Hepatocyte (in vitro differentiated cells): ENCODE results near the gene RNF141. TPM values are rescaled to one million over a fixed set of nuclear protein-coding genes. Genes with fewer than 3 reads are reported as not detected.

ENCODE experiments used
- DNase-seq: peaks from one replicate; pipeline ENCODE4 v3.0.0-alpha.2; 2016; ENCODE audit warnings: low spot score
- H2AFZ ChIP-seq: fragments of 200-600 bp; sonication (generic); 2 replicates; pipeline ENCODE4 v1.6.0; 2016; ENCODE audit warnings: antibody characterized with exemption, mild to moderate bottlenecking
- H3K27ac ChIP-seq: fragments of 200-600 bp; sonication (generic); 2 replicates; pipeline ENCODE4 v1.5.1; 2016; ENCODE audit warnings: mild to moderate bottlenecking
- H3K27me3 ChIP-seq: fragments of 200-600 bp; sonication (generic); 2 replicates; pipeline ENCODE4 v1.6.1; 2016
- H3K36me3 ChIP-seq: fragments of 200-600 bp; sonication (generic); replicated peaks from 2 replicates; pipeline ENCODE4 v1.5.1; 2016; ENCODE audit warnings: low read depth; ENCODE audit not compliant: insufficient read depth
- H3K4me1 ChIP-seq: fragments of 200-600 bp; sonication (generic); 2 replicates; pipeline ENCODE4 v1.5.1; 2016; ENCODE audit warnings: mild to moderate bottlenecking, moderate library complexity; ENCODE audit not compliant: insufficient read depth
- H3K4me2 ChIP-seq: fragments of 200-600 bp; sonication (generic); 2 replicates; pipeline ENCODE4 v1.6.0; 2016
- H3K4me3 ChIP-seq: fragments of 200-600 bp; sonication (generic); 2 replicates; pipeline ENCODE4 v1.5.1; 2016; ENCODE audit warnings: mild to moderate bottlenecking
- H3K79me2 ChIP-seq: fragments of 200-600 bp; sonication (generic); 2 replicates; pipeline ENCODE4 v1.6.0; 2017; ENCODE audit warnings: mild to moderate bottlenecking
- H3K9me2 ChIP-seq: fragments of 200-600 bp; sonication (generic); replicated peaks from 2 replicates; pipeline ENCODE4 v1.6.0; 2017; ENCODE audit warnings: mild to moderate bottlenecking; ENCODE audit not compliant: insufficient read depth
- H3K9me3 ChIP-seq: fragments of 200-600 bp; sonication (generic); 2 replicates; pipeline ENCODE4 v1.5.1; 2016; ENCODE audit warnings: low read depth, mild to moderate bottlenecking
- H4K20me1 ChIP-seq: fragments of 200-600 bp; sonication (generic); 2 replicates; pipeline ENCODE4 v1.6.0; 2016; ENCODE audit warnings: mild to moderate bottlenecking; ENCODE audit not compliant: insufficient read depth, poor library complexity, severe bottlenecking
- EZH2 ChIP-seq: fragments of 200-600 bp; sonication (generic); IDR thresholded peaks from 2 replicates; pipeline ENCODE4 v1.6.1; 2016; ENCODE audit warnings: antibody characterized with exemption, mild to moderate bottlenecking, borderline replicate concordance
- EZH2phosphoT487 ChIP-seq: fragments of 200-600 bp; sonication (generic); IDR thresholded peaks from one replicate; pipeline ENCODE4 v1.6.1; 2018; ENCODE audit warnings: antibody characterized with exemption, mild to moderate bottlenecking, low read depth, moderate library complexity; ENCODE audit not compliant: unreplicated experiment, severe bottlenecking
- WGBS: methylation state at CpG from one replicate; pipeline ENCODE4 v1.1.6; 2016; ENCODE audit warnings: low lambda C conversion rate; ENCODE audit errors: missing lambda C conversion rate; 5-methylcytosine and 5-hydroxymethylcytosine counted together
- polyA plus RNA-seq: library from polyadenylated mRNA; unstranded; fragments of >200 nt; fragmentation: Nextera tagmentation; extraction: Ambion mirVana; gene quantifications from 2 replicates; pipeline ENCODE4 v1.2.1, GENCODE V29; 2016
- total RNA-seq: library from RNA; depleted of rRNA; stranded (reverse); fragments of >200 nt; gene quantifications from 2 replicates; pipeline ENCODE4 v1.2.3, GENCODE V29; 2014
- TF ChIP-seq, protein P1 (sequence below): fragments of 200-600 bp; sonication (generic); IDR thresholded peaks from 2 replicates; pipeline ENCODE4 v1.5.1; 2016; ENCODE audit warnings: antibody characterized with exemption, mild to moderate bottlenecking; ENCODE audit not compliant: poor library complexity

Gene RNF141
- total and polyA plus RNA-seq, 2 experiments from 2014 or later: 21.2 to 32.9 TPM

DNA sequence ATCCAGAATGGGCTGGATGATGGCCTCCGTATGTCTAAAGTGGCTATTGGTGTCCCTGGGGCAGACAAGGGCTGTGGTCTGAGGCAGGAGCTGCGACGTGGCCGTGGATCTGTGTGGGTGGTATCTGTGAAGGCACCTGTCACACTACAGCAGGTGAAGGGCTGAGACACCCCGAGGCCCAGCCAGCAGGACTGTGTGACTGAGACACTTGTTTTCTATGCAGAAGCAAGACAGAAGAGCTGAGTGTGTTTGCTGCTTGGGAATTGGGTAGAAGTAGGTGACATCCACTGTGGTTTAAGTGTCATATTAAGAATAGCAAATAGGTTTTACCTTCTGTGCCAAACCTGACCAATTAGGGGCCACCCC, 51.0 kb downstream of the RNF141 start:
- Histone ChIP-seq H3K9me3 (no peaks in the 10 kb centered on the region), H3K27ac (no peak overlapping the region), H4K20me1 (no peaks in the 10 kb centered on the region), H3K4me2 (no peak overlapping the region), H3K9me2 (no peaks in the 10 kb centered on the region), H3K36me3 (no peaks in the 10 kb centered on the region), H3K79me2 (no peaks in the 10 kb centered on the region), H3K4me3 (no peak overlapping the region), H3K4me1 (no peaks in the 10 kb centered on the region), H2AFZ (no peak overlapping the region), H3K27me3 (no peaks in the 10 kb centered on the region)
- 94% methylated on average over 5 of the region's 5 CpGs for WGBS
- no peak for DNase-seq
- TF ChIP-seq, protein P1, sequence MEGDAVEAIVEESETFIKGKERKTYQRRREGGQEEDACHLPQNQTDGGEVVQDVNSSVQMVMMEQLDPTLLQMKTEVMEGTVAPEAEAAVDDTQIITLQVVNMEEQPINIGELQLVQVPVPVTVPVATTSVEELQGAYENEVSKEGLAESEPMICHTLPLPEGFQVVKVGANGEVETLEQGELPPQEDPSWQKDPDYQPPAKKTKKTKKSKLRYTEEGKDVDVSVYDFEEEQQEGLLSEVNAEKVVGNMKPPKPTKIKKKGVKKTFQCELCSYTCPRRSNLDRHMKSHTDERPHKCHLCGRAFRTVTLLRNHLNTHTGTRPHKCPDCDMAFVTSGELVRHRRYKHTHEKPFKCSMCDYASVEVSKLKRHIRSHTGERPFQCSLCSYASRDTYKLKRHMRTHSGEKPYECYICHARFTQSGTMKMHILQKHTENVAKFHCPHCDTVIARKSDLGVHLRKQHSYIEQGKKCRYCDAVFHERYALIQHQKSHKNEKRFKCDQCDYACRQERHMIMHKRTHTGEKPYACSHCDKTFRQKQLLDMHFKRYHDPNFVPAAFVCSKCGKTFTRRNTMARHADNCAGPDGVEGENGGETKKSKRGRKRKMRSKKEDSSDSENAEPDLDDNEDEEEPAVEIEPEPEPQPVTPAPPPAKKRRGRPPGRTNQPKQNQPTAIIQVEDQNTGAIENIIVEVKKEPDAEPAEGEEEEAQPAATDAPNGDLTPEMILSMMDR: no peak
- no peak for TF ChIP-seq EZH2phosphoT487
- TF ChIP-seq EZH2: no peak

DNA sequence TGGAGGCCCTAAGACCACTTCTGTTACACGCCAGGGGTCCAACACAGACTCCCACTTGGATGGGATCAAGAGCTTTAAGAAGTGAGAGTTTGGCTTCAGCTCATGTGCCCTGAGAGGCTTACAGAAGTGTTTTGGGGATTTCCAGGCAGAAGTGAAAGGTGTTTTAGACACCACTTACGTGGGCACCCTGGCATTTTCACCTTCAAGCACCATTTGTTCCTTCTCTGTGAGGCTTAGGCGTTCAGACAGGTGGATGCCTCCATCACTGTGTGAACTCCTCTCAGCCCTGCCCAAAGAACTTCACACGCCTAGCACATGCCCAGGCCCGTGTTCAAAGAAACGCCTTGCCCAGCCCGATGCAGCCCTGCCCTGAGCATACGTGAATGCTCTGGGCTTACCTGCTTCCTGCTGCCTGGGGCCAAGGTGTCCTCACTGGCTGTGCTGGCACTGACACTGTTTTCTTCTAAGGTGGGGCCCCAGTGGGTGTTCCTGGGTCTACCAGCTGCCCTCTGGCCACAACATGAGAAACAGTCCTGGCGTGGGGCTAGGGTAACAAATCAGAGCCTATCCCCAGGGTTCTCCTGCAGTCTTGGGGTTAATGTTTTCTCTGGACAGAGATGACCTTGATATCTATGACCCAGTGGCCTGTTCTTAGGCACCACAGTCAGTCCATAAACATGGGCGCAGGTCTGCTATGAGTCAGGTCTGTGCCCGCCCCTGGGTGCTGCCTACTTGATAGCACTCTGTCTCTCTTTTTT, 51.9 kb downstream of the RNF141 start:
- no peak overlapping the region for H3K27ac ChIP-seq
- H2AFZ ChIP-seq: no peak overlapping the region
- H3K9me2 ChIP-seq: no peaks in the 10 kb centered on the region
- no peak overlapping the region for H3K4me3 ChIP-seq
- H3K79me2 ChIP-seq: no peaks in the 10 kb centered on the region
- no peaks in the 10 kb centered on the region for H3K4me1 ChIP-seq
- no peaks in the 10 kb centered on the region for H3K36me3 ChIP-seq
- H3K9me3 ChIP-seq: no peaks in the 10 kb centered on the region
- H3K27me3 ChIP-seq: no peaks in the 10 kb centered on the region
- no peak for DNase-seq
- TF ChIP-seq, protein P1: no peak
- TF ChIP-seq EZH2 (no peak), EZH2phosphoT487 (no peak)
- H4K20me1 ChIP-seq: no peaks in the 10 kb centered on the region
- 95% methylated on average over 11 of the region's 11 CpGs for WGBS
- no peak overlapping the region for H3K4me2 ChIP-seq

DNA sequence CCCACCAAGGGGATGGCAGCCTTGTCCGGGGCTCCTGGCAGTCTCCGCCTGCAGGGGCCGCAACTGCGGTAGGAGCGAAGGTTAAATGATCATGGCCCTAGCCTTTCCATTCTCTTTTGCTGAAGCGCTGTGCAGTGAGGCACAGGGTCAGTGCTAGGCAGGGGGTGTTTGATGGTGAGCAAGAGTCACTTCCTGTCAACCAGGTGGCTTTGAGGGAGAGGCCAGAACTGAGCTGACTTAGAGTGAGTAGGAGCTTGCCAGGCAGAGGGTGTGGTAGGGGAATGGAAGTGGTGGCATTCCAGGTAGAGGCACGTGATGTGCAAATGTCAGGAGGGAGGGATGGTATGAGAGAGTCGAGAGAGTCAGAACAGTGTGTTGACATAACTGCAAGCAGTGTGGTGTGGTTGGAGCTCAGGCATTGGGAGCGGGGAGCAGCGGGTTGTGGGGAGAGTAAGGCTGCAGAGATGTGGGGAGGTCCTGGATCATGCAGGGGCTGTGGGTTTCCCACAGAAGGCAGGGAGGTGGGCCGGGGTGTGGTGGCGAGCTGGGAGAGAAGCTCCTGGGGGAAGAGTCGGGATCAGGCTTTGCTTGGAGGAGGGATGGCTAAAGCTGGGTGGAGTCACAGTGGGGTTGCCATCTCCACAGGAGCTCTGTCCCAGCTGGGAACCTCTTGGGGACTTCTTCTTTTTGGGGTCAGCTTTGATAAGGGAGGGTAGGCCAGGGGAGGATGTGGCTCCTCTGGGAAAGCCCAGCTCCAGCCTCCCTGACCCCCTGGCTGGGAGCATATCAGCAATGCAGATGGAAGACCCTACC, 52.7 kb downstream of the RNF141 start:
- no peak for DNase-seq
- Histone ChIP-seq H2AFZ (no peak overlapping the region), H3K27ac (no peak overlapping the region), H3K4me1 (no peaks in the 10 kb centered on the region), H3K4me3 (no peak overlapping the region), H3K79me2 (no peaks in the 10 kb centered on the region), H4K20me1 (no peaks in the 10 kb centered on the region), H3K9me2 (no peaks in the 10 kb centered on the region), H3K27me3 (no peaks in the 10 kb centered on the region), H3K36me3 (no peaks in the 10 kb centered on the region), H3K9me3 (no peaks in the 10 kb centered on the region), H3K4me2 (no peak overlapping the region)
- 83% methylated on average over 13 of the region's 13 CpGs for WGBS
- TF ChIP-seq EZH2phosphoT487 (no peak), EZH2 (no peak)
- TF ChIP-seq, protein P1: no peak
